K562 (cell line): ENCODE results near the gene ATRX. TPM values are rescaled to one million over a fixed set of nuclear protein-coding genes. Genes with fewer than 3 reads are reported as not detected.
"Not testable (repeated sequence)": the region's sequence is repeated elsewhere in the genome, so short reads cannot be mapped to it uniquely, and the experiment has no call there.

ENCODE experiments used
- ATAC-seq: fragments of 200-7000 bp; cut with Tn5 transposase; 3 replicates; pipeline ENCODE4 v1.9.1; 2020; ENCODE audit warnings: moderate library complexity
- BruUV-seq: library from RNA; stranded (reverse); fragments of 400-500 nt; replicated peaks from 2 replicates; lab custom pipeline; 2021; lab: Mats Ljungman, UMichigan
- CTCF ChIA-PET: fragments of 300-600 bp; formaldehyde crosslinking; extraction: SDS; loops from one replicate; lab custom pipeline; 2021; ENCODE audit warnings: low intra/inter-chr PET ratio; lab: Yijun Ruan, JAX
- POLR2A ChIA-PET: fragments of 300-600, 350-650 bp; sonication (Branson Sonifier 250); formaldehyde crosslinking; extraction: SDS; loops from one replicate; lab custom pipeline; 2021; ENCODE audit warnings: antibody characterized with exemption, inconsistent platforms; lab: Yijun Ruan, JAX
- DNase-seq, 4 experiments: peaks; one replicate each; pipeline versions ENCODE4 v3.0.0 to v3.0.0-alpha.2; 2011 to 2018; ENCODE audit warnings: low spot score in 3 of 4, mixed read lengths in 3 of 4; ENCODE audit errors: extremely low read depth in 1 of 4
- FAIRE-seq: peaks from 2 replicates; lab custom pipeline; 2011; peaks lifted over from hg19 to GRCh38; lab: Jason Lieb, UNC
- H2AFZ ChIP-seq: 2 replicates; pipeline ENCODE4 v1.6.0; 2011; ENCODE audit warnings: low read depth, low read length, control low read depth, inconsistent platforms
- H3K27ac ChIP-seq: fragments of 200-600 bp; 3 replicates; pipeline ENCODE4 v1.8.0; 2011; ENCODE audit warnings: low read depth, mild to moderate bottlenecking, control low read depth, inconsistent platforms, low read length, moderate library complexity, mixed read lengths; ENCODE audit errors: extremely low read depth
- H3K27me3 ChIP-seq, 2 experiments: fragments of 300-600 bp in 1 of 2; 2 replicates in 1 of 2; 3 replicates in 1 of 2; pipeline versions ENCODE4 v1.6.0 to v1.8.0; 2011; ENCODE audit warnings: inconsistent platforms in 2 of 2, low read length in 2 of 2, mild to moderate bottlenecking in 1 of 2, mixed read lengths in 1 of 2, moderate library complexity in 1 of 2; ENCODE audit not compliant: control insufficient read depth in 2 of 2, insufficient read depth in 2 of 2
- H3K36me3 ChIP-seq: fragments of 300-600 bp; 3 replicates; pipeline ENCODE4 v1.8.0; 2011; ENCODE audit warnings: mild to moderate bottlenecking, low read length, inconsistent platforms; ENCODE audit not compliant: control insufficient read depth, insufficient read depth
- H3K4me1 ChIP-seq, 2 experiments: fragments of 200-600 bp in 1 of 2; replicated peaks in 1 of 2; 2 replicates in 1 of 2; 3 replicates in 1 of 2; pipeline versions ENCODE4 v1.5.1 to v1.8.0; 2011; ENCODE audit warnings: inconsistent platforms in 2 of 2, low read length in 2 of 2, mild to moderate bottlenecking in 1 of 2, mixed read lengths in 1 of 2, moderate library complexity in 1 of 2; ENCODE audit not compliant: control insufficient read depth in 2 of 2, insufficient read depth in 2 of 2
- H3K4me2 ChIP-seq: 2 replicates; pipeline ENCODE4 v1.6.1; 2011; ENCODE audit warnings: low read length, control low read depth, inconsistent platforms, mixed read lengths; ENCODE audit not compliant: insufficient read depth
- H3K4me3 ChIP-seq: fragments of 200-600 bp; sonication (generic), shearing (Covaris generic); 2 replicates; pipeline ENCODE4 v1.5.1; 2016; ENCODE audit warnings: control low read depth, inconsistent platforms
- H3K79me2 ChIP-seq: fragments of 200-600 bp; 3 replicates; pipeline ENCODE4 v1.8.0; 2011; ENCODE audit warnings: low read length, inconsistent platforms; ENCODE audit not compliant: control insufficient read depth, insufficient read depth
- H3K9ac ChIP-seq, 2 experiments: 2 replicates each; pipeline versions ENCODE4 v1.6.0 to v1.6.1; 2011; ENCODE audit warnings: low read depth in 2 of 2, low read length in 2 of 2, control low read depth in 1 of 2, inconsistent platforms in 1 of 2, mild to moderate bottlenecking in 1 of 2, mixed read lengths in 1 of 2; ENCODE audit not compliant: insufficient read depth in 1 of 2
- H3K9me1 ChIP-seq: one replicate; pipeline ENCODE4 v1.6.0; 2011; ENCODE audit warnings: inconsistent platforms, mild to moderate bottlenecking, low read length, moderate library complexity; ENCODE audit not compliant: control insufficient read depth, insufficient read depth
- H3K9me3 ChIP-seq: replicated peaks from 2 replicates; pipeline ENCODE4 v1.5.1; 2011; ENCODE audit warnings: low read depth, low read length, inconsistent platforms; ENCODE audit not compliant: control insufficient read depth, insufficient read depth
- H4K20me1 ChIP-seq: replicated peaks from 2 replicates; pipeline ENCODE4 v1.6.1; 2011; ENCODE audit warnings: low read length, inconsistent platforms, mixed read lengths; ENCODE audit not compliant: control insufficient read depth, insufficient read depth
- BRD9 ChIP-seq: fragments of 450-650 bp; IDR thresholded peaks from 2 replicates; pipeline ENCODE4 v1.6.1; 2018; ENCODE audit warnings: low read depth; ENCODE audit not compliant: partially characterized antibody
- GATA2 ChIP-seq: sonication (generic); formaldehyde crosslinking; IDR thresholded peaks from 2 replicates; pipeline ENCODE4 v1.4.0; 2020; ENCODE audit warnings: mild to moderate bottlenecking, missing genetic modification reagents
- HDAC1 ChIP-seq, 2 experiments: fragments of 450-650 bp; IDR thresholded peaks; 2 replicates each; pipeline ENCODE4 v1.6.1; 2016 to 2017; ENCODE audit warnings: inconsistent platforms in 1 of 2, mild to moderate bottlenecking in 1 of 2, moderate library complexity in 1 of 2
- MAZ ChIP-seq, 2 experiments: fragments of 450-650 bp in 1 of 2; sonication (generic) in 1 of 2; formaldehyde crosslinking; IDR thresholded peaks in 1 of 2; conservative IDR thresholded peaks in 1 of 2; 2 replicates each; pipeline versions ENCODE4 v1.4.0 to v1.5.0; 2020; ENCODE audit warnings: mild to moderate bottlenecking in 1 of 2, missing genetic modification reagents in 1 of 2
- NCOA2 ChIP-seq, 2 experiments: fragments of 450-650 bp; IDR thresholded peaks; 2 replicates each; pipeline ENCODE4 v1.6.1; 2018; ENCODE audit warnings: mild to moderate bottlenecking in 2 of 2, moderate library complexity in 1 of 2; ENCODE audit not compliant: partially characterized antibody in 2 of 2
- TCF3 ChIP-seq: sonication (generic); formaldehyde crosslinking; IDR thresholded peaks from 2 replicates; pipeline ENCODE4 v1.4.0; 2020; ENCODE audit warnings: mild to moderate bottlenecking, missing genetic modification reagents
- YY1 ChIP-seq, 3 experiments: IDR thresholded peaks; 2 replicates each; pipeline ENCODE4 v1.6.1; 2011; ENCODE audit warnings: low read length in 2 of 3, mild to moderate bottlenecking in 2 of 3, moderate library complexity in 2 of 3, borderline replicate concordance in 1 of 3, control low read depth in 1 of 3, low read depth in 1 of 3; ENCODE audit not compliant: insufficient read depth in 3 of 3, insufficient replicate concordance in 2 of 3, control insufficient read depth in 1 of 3, insufficient read length in 1 of 3; ENCODE audit errors: extremely low read depth in 1 of 3
- ZNF324 ChIP-seq: fragments of 250-450 bp; sonication (Bioruptor Pico); IDR thresholded peaks from 2 replicates; pipeline ENCODE4 v1.4.0; 2020; ENCODE audit warnings: mild to moderate bottlenecking
- WGBS: fragments of 100-300 bp; shearing (Covaris generic); methylation state at CpG from one replicate; pipeline ENCODE4 v1.1.6; 2016; ENCODE audit warnings: low coverage, mixed read lengths; ENCODE audit not compliant: insufficient coverage; ENCODE audit errors: missing lambda C conversion rate; 5-methylcytosine and 5-hydroxymethylcytosine counted together
- in situ Hi-C: fragments of 300-500 bp; cut with MboI; formaldehyde crosslinking; loops from 4 replicates; pipeline ENCODE4 v1.15.0; 2018; ENCODE audit warnings: inconsistent platforms, mixed read lengths
- intact Hi-C: fragments of 100-400 bp; cut with micrococcal nuclease; formaldehyde crosslinking; loops from 2 replicates; pipeline ENCODE4 v1.14.2; 2022
- polyA plus RNA-seq, 8 experiments: library from polyadenylated mRNA; depleted of rRNA in 4 of 8; stranded (reverse) in 5 of 8; unstranded in 3 of 8; fragments of >200 nt; fragmentation: Nextera tagmentation in 2 of 8; fragmentation: Illumina TruSeq in 1 of 8; extraction: Ambion mirVana in 2 of 8; extraction: Trizol in 1 of 8; gene quantifications; 2 replicates each; pipeline versions ENCODE4 v1.2.1 to v1.2.3, GENCODE V29; 2011 to 2014; ENCODE audit warnings: inconsistent platforms in 1 of 8, missing spikeins in 1 of 8
- total RNA-seq, 7 experiments: library from RNA; depleted of rRNA in 6 of 7; stranded (reverse); fragments of >200 nt in 6 of 7; fragmentation: Illumina TruSeq in 2 of 7; extraction: Trizol in 2 of 7; gene quantifications; 2 replicates each; pipeline versions ENCODE4 v1.2.1 to v1.2.3, GENCODE V29; 2011 to 2021; ENCODE audit warnings: low replicate concordance in 1 of 7
- TF ChIP-seq, protein P1 (sequence below): fragments of 200-800 bp; sonication (Bioruptor generic); IDR thresholded peaks from 2 replicates; pipeline ENCODE4 v1.6.1; 2017; ENCODE audit warnings: missing genetic modification characterization, missing compliant biosample characterization

Gene ATRX
- total and polyA plus RNA-seq, 9 of the 15 experiments (the other 6 are each of a cell fraction or from before 2014, with no cell fraction given) = 7.7 to 23.1 (median 20.2) TPM

DNA sequence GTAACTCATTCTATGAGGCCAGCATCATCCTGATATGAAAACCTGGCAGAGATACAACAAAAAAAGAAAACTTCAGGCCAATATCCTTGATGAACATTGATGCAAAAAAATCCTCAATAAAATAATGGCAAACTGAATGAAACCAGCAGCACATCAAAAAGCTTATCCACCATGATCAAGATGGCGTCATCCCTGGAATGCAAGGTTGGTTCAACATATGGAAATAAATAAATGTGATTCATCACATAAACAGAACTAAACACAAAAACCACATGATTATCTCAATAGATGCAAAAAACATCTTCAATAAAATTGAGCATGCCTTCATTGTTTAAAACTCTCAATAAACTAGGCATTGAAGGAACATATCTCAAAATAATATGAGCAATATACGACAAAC is 254.8 kb downstream of the ATRX start:
- H3K79me2 ChIP-seq, BruUV-seq, H3K27me3 ChIP-seq, FAIRE-seq, H2AFZ ChIP-seq, H3K9me1 ChIP-seq, H4K20me1 ChIP-seq, H3K4me1 ChIP-seq, H3K36me3 ChIP-seq, H3K9me3 ChIP-seq, CTCF ChIA-PET, H3K9ac ChIP-seq, ATAC-seq, DNase-seq, intact Hi-C loops, H3K27ac ChIP-seq, H3K4me3 ChIP-seq, in situ Hi-C loops, H3K4me2 ChIP-seq, POLR2A ChIA-PET: not testable (repeated sequence)
- WGBS = 42% methylated on average over 2 of the region's 2 CpGs
- TF ChIP-seq ZNF324 (CRISPR knock-in tag) = peak; percentile 92

DNA sequence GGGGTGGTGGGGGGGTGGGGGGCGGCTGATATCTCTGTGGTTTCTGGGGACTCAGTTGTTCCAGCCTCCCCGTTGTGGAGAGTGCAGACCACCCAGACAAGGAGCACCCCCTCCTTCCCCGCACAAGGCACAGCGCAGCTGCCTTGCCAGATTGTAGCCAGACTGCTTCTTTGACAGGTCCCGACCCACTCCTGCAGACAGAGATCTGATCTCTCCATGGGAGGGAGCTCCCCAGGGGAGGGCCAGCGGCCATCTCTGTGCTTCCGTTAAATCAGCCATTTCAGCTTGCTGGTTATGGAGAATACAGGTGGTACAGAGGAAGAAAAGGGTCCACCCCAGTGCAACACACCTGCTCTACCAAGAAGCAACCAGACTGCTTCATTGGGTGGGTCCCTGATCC is 258.0 kb downstream of the ATRX start:
- Histone ChIP-seq H2AFZ (peak overlapping the region; percentile 66; the same call in 1 of the 2 replicates), H3K4me1 (no peaks in the 10 kb centered on the region; a peak in 2 of 5 replicates), H3K79me2 (no peaks in the 10 kb centered on the region), H3K4me2 (peak overlapping the region; percentile 66), H3K36me3 (0 out of 3 replicates have a peak, but pooled peaks cover 2% of the 10 kb centered on the region), H3K9ac (no peak overlapping the region), H3K9me1 (no peaks in the 10 kb centered on the region), H3K4me3 (peak overlapping the region; percentile 13; the same call in 1 of the 2 replicates), H3K9me3 (no peaks in the 10 kb centered on the region), H3K27ac (peak overlapping the region; percentile 66; the same call in 2 of the 3 replicates)
- no peak for FAIRE-seq
- intact Hi-C loops = no loop called here
- TF ChIP-seq BRD9 = no peak
- TF ChIP-seq MAZ (CRISPR knock-in tag; conservative IDR thresholded peaks at IDR 0.05 in 1 of 2, IDR thresholded peaks at IDR 0.05 in 1 of 2) = no peak
- peak in 1 of 3 experiments; percentile 81 for TF ChIP-seq YY1 (IDR thresholded peaks at IDR 0.05; ENCODE audit: borderline replicate concordance in 1 of 3, control insufficient read depth in 1 of 3, extremely low read depth in 1 of 3, insufficient read depth in 3 of 3, insufficient read length in 1 of 3, insufficient replicate concordance in 2 of 3, low read depth in 1 of 3, low read length in 2 of 3)
- peak; percentile 60; the same call in 1 of the 2 replicates for TF ChIP-seq GATA2 (CRISPR knock-in tag)
- TF ChIP-seq, protein P1, sequence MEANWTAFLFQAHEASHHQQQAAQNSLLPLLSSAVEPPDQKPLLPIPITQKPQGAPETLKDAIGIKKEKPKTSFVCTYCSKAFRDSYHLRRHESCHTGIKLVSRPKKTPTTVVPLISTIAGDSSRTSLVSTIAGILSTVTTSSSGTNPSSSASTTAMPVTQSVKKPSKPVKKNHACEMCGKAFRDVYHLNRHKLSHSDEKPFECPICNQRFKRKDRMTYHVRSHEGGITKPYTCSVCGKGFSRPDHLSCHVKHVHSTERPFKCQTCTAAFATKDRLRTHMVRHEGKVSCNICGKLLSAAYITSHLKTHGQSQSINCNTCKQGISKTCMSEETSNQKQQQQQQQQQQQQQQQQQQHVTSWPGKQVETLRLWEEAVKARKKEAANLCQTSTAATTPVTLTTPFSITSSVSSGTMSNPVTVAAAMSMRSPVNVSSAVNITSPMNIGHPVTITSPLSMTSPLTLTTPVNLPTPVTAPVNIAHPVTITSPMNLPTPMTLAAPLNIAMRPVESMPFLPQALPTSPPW = peak; percentile 61; the same call in 1 of the 2 replicates
- TF ChIP-seq HDAC1 (IDR thresholded peaks at IDR 0.05) = no peak
- TF ChIP-seq NCOA2 (IDR thresholded peaks at IDR 0.05; ENCODE audit: partially characterized antibody in 2 of 2) = no peak
- TF ChIP-seq TCF3 (CRISPR knock-in tag) = 0 out of 2 replicates have a peak, but pooled peaks have one; percentile 1
- TF ChIP-seq, all 486 proteins: peak for 4
- in situ Hi-C loops = no loop called here
- Histone ChIP-seq H3K27me3 (no peaks in the 10 kb centered on the region), H4K20me1 (no peaks in the 10 kb centered on the region)
- ChIA-PET POLR2A (no interaction called here), CTCF (no interaction called here)
- peak; percentile 17 to 62 (median 38) for DNase-seq
- peak; percentile 89 for ATAC-seq
- no TSS peak for BruUV-seq
- 0% methylated on average over 3 of the region's 7 CpGs for WGBS
